DMS153 treated with DMSO at 0.1 percent for 48 hours (cell line): Measurements from ENCODE around the gene RPS19BP1.

Experiments used
- DNase-seq: peaks from one replicate; lab custom pipeline; 2025; ENCODE audit not compliant: unreplicated experiment; lab: John Stamatoyannopoulos, UW

The RPS19BP1 gene

GRCh38 chr22:39559456-39560105 is 27.0 kb upstream of the RPS19BP1 start:
- no peak for DNase-seq

DNA sequence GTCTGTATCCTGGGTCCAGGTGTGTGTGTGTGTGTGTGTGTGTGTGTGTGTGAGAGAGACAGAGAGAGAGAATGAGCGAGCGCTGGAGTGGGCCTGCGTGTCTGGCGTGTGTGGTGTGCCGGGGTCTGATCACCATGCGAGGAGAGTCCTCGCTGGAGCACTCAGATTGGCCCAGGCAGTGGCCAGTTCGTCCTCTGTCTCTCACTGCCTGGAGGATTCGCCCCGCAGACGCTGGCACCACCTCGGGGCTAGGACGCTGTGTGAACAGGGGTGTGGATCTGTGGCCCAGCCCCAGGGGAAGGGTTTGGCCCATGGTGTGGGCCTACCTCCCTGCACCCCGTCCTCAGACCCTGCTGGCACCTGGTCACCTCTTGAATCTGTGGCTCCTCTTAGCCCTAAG is 26.4 kb upstream of the RPS19BP1 start:
- DNase-seq = no peak

- no peak for DNase-seq
Observed at GRCh38 chr22:39558254-39558727, 25.7 kb upstream of the RPS19BP1 start.

- DNase-seq = no peak
Observed at GRCh38 chr22:39556970-39557841, 24.7 kb upstream of the RPS19BP1 start.

- DNase-seq = no peak
Observed at GRCh38 chr22:39554151-39554550, 21.6 kb upstream of the RPS19BP1 start.

GRCh38 chr22:39553429-39553828 is 20.9 kb upstream of the RPS19BP1 start:
- DNase-seq = no peak

DNA sequence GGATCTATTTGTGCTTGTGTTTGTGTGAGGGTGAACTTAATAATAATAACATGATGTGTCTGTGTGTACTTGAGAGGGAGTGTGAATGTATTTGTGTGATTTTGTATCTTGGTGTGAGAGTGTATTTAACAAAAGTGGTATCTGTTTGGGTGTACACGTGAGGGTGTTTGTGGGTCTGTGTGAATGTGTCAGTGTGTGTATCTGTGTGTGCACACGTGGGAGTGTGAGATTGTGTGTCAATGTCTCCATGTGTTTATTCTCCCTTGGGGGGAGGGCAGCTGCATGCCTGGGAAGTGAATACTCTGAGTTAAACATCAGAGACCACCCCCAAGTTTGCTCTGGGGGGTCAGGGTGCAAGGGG is 15.0 kb upstream of the RPS19BP1 start:
- DNase-seq = no peak

DNA sequence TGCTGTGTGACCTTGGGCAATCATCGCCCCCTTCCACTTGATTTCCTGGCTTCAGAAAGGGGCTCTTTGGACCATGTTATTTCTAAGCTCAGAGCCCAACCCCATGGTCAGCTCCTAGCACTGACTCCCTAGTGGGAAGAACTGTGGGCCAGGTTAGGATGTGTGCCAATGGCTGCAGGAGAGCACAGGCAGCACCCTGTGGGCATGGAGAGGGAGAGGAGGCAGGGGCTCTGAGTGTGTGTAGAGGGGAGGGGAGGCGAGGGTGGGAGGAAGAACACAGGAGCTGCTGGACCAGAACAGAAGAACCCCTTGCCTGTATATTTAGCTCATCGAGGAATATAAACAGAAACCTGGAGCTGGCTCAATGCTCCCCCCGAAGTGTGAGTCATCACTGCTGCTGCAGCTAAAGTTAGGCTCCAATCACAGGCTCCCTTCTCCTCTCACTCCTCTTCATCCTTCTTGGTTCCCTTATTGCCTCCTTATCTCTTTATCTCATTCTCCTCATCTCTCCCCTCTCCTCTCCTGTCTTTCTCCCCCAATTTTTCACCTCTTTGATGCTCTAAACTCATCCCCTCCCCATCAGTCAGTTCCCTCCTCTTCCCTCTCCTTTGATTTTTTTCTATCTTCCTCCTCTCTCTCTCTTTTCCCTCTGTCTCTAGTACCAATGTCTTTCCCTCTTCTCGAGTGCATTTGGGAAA is 14.5 kb upstream of the RPS19BP1 start:
- DNase-seq = peak; percentile 33

DNA sequence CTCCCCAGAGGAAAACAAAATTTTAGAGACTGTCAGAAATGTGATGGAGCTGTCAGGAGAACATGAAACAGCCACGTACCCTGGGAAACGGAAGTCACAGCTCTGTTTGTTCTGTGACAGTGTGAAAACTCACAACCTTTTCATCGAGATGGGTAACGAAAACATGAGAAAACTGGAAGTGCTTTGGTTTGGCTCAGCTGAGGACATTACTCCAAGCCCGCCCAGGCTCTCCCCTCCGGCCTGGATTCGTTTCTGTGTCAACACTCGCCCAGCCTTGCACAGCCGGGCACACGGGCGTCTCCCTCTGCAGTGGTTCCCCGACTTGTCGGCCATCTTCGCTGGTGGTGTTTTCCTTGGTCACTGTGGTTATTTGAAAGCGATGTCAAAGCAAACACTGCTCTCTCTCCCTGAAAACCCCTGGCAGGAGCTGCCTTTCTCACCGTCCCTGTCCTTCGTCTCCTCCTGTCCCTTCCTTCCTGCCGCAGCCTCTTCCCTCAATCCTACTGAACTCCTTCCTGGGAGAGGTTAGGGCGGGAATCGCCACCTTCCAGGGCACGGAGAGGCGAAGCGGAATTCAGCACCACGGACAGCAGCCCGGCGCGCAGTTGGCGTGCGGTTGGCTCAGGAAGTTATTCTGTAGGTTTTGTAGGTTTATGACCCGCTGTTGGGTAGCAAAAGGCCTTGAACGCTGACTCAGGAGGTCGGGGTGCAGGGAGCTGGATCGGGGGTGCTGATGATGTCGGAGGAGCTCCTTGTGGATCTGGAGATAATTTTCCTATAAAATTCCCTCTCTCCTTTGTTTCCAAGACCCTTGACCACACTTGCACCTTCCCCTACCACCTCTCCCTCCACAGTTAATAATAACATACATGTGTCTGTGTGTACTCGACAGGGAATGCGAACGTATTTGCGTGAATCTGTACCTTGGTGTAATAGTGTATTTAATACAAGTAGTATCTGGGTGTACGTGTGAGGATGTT is 13.1 kb upstream of the RPS19BP1 start:
- DNase-seq = peak; percentile 33

GRCh38 chr22:39543095-39543494 is 10.5 kb upstream of the RPS19BP1 start:
- DNase-seq = no peak

DNA sequence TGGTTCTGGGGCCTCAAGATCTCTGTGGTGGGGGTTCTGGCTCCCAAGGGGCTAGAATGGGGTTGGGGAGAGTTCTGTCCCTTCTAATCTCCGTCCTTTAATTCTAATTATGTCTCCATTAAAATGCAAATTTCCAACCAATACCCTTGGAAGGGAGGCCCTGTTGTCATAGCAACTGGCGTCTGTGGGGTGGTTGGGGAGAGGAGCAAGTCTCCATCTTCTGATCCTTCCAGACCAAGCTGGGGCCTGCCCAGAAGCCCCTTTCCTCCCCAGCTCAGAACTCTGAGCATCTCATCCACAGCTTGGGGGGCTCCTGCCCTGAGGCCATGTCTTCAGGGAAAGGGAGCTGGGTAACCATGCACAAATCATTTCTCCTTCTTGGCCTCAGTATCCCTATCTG is 5.4 kb upstream of the RPS19BP1 start:
- no peak for DNase-seq

DNA sequence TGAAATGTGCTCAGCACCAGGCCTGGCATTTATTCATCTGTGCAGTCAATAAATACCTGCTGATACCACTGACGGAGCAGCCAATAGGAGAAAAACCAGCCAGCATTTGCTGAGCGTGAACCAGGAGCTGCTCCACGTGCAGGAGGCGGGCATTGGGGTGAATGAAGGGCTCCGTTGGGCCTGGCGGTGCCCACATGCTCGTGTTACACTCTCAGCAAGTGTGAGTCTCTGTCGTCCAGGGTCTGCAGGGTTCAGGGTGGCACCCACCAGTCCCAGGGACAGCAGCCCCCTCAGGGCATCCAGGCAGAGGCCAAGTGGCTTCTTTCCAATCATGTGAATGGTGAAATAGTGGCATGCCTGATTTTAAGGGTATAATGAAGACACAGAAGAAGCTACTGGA is 4.2 kb upstream of the RPS19BP1 start:
- DNase-seq = no peak

DNA sequence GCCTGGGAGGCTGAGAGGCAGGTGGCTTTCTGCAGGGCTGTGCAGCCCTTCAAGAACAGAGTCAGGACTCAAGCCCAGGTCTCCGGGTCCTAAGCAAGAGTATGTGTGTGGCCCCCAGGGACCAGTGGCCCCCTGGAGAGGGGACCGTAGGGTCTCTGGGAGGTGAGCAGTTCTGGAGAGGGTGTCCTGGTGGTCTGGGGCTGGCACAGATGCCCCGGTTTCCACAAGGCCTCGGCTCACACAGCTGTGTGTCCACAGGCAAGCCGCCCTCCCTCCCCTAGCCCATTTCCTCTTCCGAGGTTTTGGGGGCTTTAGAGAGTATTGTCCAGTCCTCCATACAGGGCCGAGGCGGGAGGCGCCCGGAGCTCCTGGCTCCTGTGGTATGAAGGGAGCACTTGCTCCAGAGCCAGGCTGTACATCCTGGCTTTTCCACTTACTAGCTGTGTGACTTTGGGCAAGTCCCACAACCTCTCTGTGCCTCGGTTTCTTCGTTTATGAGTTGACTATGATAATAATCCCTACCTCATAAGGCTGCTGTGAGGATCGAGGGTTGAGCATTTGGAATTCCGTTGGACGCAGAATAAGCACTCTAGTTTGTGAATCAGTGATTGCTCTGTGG is 3.4 kb upstream of the RPS19BP1 start:
- no peak for DNase-seq

- no peak for DNase-seq
Observed at GRCh38 chr22:39535357-39535725, 2.8 kb upstream of the RPS19BP1 start.

DNA sequence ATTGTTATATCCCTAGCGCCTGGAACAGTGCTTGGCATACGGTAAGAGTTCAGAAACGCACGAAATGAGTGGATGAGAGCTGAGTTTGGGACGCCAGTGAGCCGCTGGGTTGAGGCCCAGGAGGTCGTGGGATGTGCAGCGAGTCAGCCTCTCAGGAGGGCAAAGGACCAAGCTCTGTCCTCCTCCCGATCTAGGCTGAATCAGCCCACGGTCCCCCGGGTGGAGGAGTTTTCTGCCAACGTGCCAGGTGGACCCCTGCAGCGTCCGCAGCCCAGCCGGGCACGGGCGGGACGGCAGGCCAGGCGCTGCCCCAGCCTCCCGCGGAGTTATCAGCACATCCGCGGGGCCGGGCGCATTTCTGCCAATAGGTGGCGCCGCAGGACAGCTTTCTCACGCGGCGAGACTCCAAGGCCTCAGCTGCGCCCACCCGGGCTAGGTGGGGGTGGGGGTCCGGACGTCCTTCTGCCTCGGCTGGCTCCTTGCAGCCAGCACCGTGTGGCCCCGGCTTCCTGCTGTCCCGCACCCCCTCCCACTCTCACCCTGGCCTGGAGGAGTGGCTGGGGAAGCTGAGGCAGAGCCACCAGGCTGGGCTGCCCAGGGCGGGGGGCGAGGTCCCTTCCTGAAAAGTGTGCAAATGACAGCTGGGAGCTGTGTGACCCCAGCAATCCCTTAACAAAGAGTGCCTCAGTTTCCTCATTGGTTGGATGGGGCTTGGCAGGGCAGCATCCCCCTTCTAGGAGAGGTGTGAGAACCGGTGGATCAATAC is 2.2 kb upstream of the RPS19BP1 start:
- peak; percentile 35 for DNase-seq

DNA sequence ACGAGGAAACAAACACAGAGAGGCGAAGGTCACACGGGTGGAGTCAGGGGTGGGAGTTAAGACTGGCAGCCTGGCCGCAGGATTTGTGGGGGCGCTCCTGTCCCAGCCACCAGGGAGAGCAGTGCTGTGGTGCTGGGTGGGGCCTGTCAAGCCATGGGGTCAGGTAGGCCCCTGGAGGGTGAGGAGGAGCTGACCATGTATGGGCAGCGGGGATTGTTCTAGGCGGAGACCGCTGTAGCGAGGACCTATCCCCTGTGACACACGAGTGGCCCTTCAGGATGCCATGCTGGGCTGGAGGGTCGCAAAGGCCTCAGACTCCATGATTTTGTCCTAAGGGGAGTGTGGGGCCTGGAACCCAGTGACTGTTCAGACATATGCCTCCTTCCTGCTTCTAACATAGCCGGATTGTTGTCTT is 1.6 kb upstream of the RPS19BP1 start:
- no peak for DNase-seq

GRCh38 chr22:39530692-39531331 is 1.7 kb downstream of the RPS19BP1 start:
- DNase-seq = no peak

DNA sequence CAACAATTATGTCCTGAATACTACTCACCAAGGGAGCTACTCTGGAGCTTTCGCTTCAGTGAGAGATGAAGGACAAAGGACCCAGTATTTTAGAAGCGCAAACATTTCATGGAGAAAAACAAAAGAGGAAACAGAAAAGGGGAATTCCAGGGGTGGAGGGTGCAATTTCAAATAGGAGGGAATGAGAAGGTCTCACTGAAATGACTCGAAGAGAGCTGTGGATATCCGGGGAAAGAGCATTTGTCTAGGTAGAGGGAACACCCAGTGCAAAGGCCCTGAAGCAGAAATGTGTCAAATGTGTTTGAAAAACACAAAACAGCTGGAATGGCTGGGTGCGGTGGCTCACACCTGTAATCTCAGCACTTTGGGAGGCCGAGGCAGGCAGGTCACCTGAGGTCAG is 2.4 kb downstream of the RPS19BP1 start:
- no peak for DNase-seq

DNA sequence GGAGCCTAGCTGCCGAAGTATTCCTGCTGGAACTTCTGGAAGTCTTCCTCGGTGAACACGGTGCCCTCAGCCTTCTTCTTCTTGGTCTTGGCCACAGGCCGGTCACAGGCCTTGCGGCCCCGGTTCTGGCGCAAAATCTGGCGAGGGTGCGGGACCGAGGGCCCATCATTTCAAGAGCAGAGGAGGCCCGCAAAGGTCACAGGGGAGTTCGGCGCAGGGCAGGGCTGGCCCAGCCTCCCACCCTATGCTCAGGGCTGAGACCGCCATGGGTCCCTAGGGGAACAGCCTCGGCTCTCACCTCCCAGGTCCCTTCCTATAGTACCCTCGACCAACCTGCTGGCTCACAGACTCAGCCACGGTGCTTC is 3.1 kb downstream of the RPS19BP1 start:
- DNase-seq = no peak
